GM19467 (cell line): ENCODE measurements around the gene RPS27L.
"Not testable (repeated sequence)": the region's sequence is repeated elsewhere in the genome, so short reads cannot be mapped to it uniquely, and the experiment has no call there.

Source experiments
- ATAC-seq: cut with Tn5 transposase; IDR thresholded peaks from one replicate; pipeline ENCODE4 v1.9.1; 2021; ENCODE audit warnings: mild to moderate bottlenecking, moderate library complexity; ENCODE audit not compliant: unreplicated experiment

Gene RPS27L

GRCh38 chr15:63145426-63145825 is 11.9 kb downstream of the RPS27L start:
- ATAC-seq: no peak

GRCh38 chr15:63140936-63141335 is 16.3 kb downstream of the RPS27L start:
- no peak for ATAC-seq

GRCh38 chr15:63136742-63137141 is 20.5 kb downstream of the RPS27L start:
- ATAC-seq: no peak

- no peak for ATAC-seq
Observed at GRCh38 chr15:63135804-63136203, 21.5 kb downstream of the RPS27L start.

GRCh38 chr15:63135281-63135680 is 22.0 kb downstream of the RPS27L start:
- no peak for ATAC-seq

GRCh38 chr15:63134245-63134985 is 22.9 kb downstream of the RPS27L start:
- ATAC-seq: no peak

GRCh38 chr15:63133786-63134185 is 23.5 kb downstream of the RPS27L start:
- no peak for ATAC-seq

GRCh38 chr15:63126726-63127125 is 30.6 kb downstream of the RPS27L start:
- no peak for ATAC-seq

- no peak for ATAC-seq
Observed at GRCh38 chr15:63124506-63124905, 32.8 kb downstream of the RPS27L start.

- peak; percentile 80 for ATAC-seq
Observed at GRCh38 chr15:63122002-63122875, 35.0 kb downstream of the RPS27L start.

GRCh38 chr15:63121382-63122001 is 35.8 kb downstream of the RPS27L start, which contains the start of gene LACTB:
LACTB (plus strand) TSS chr15:63121861; CDS start chr15:63121872, 11 bp downstream.
- ATAC-seq: peak; percentile 62

- no peak for ATAC-seq
Observed at GRCh38 chr15:63118854-63119253, 38.4 kb downstream of the RPS27L start.

- no peak for ATAC-seq
Observed at GRCh38 chr15:63114465-63114864, 42.8 kb downstream of the RPS27L start.

GRCh38 chr15:63112871-63113270 is 44.4 kb downstream of the RPS27L start:
- ATAC-seq: no peak

GRCh38 chr15:63111481-63111880 is 45.8 kb downstream of the RPS27L start:
- no peak for ATAC-seq

GRCh38 chr15:63110428-63111026 is 46.8 kb downstream of the RPS27L start:
- ATAC-seq: no peak

GRCh38 chr15:63109920-63110319 is 47.4 kb downstream of the RPS27L start:
- no peak for ATAC-seq

- no peak for ATAC-seq
Observed at GRCh38 chr15:63109498-63109897, 47.8 kb downstream of the RPS27L start.

GRCh38 chr15:63107895-63108546 is 49.3 kb downstream of the RPS27L start:
- no peak for ATAC-seq

- not testable (repeated sequence) for ATAC-seq
Observed at GRCh38 chr15:63105354-63105753, 51.9 kb downstream of the RPS27L start.

- no peak for ATAC-seq
Observed at GRCh38 chr15:63104727-63105126, 52.5 kb downstream of the RPS27L start.
